Neural cell (in vitro differentiated cells): ENCODE data around the gene PROX1. TPM values are rescaled to one million over a fixed set of nuclear protein-coding genes. Genes with fewer than 3 reads are reported as not detected.

Source experiments
- H2AFZ ChIP-seq: fragments of 200-600, 300-800 bp; sonication (generic), shearing (Covaris generic); 2 replicates; pipeline ENCODE4 v1.6.0; 2014; ENCODE audit warnings: low read depth, mild to moderate bottlenecking, antibody characterized with exemption, low read length, moderate library complexity
- H3F3A ChIP-seq: fragments of 200-600 bp; shearing (Covaris generic); 2 replicates; pipeline ENCODE4 v1.6.1; 2016; ENCODE audit warnings: mild to moderate bottlenecking, moderate library complexity, mixed read lengths, antibody characterized with exemption, low read length; ENCODE audit not compliant: insufficient read depth, poor library complexity, severe bottlenecking
- H3K27ac ChIP-seq: fragments of 200-600, 300-800 bp; sonication (generic), shearing (Covaris generic); 2 replicates; pipeline ENCODE4 v1.5.1; 2014; ENCODE audit warnings: mild to moderate bottlenecking, low read length, moderate library complexity
- H3K27me3 ChIP-seq: fragments of 300-800, 200-600 bp; sonication (generic), shearing (Covaris generic); 2 replicates; pipeline ENCODE4 v1.6.0; 2014; ENCODE audit warnings: mild to moderate bottlenecking, low read depth, low read length, moderate library complexity; ENCODE audit not compliant: insufficient read depth
- H3K36me3 ChIP-seq: fragments of 300-800, 200-600 bp; sonication (generic), shearing (Covaris generic); 2 replicates; pipeline ENCODE4 v1.5.1; 2014; ENCODE audit warnings: mild to moderate bottlenecking, antibody characterized with exemption, low read length, moderate library complexity; ENCODE audit not compliant: insufficient read depth
- H3K4me2 ChIP-seq: fragments of 300-800, 200-600 bp; sonication (generic), shearing (Covaris generic); 2 replicates; pipeline ENCODE4 v1.6.0; 2014; ENCODE audit warnings: mild to moderate bottlenecking, low read length
- H3K4me3 ChIP-seq: fragments of 300-800, 200-600 bp; sonication (generic), shearing (Covaris generic); 2 replicates; pipeline ENCODE4 v1.5.1; 2014; ENCODE audit warnings: mild to moderate bottlenecking, low read length, moderate library complexity
- H3K79me2 ChIP-seq: fragments of 200-600 bp; shearing (Covaris generic); replicated peaks from 2 replicates; pipeline ENCODE4 v1.6.0; 2014; ENCODE audit warnings: mild to moderate bottlenecking, low read length, moderate library complexity; ENCODE audit not compliant: insufficient read depth
- H3K9ac ChIP-seq: fragments of 300-800, 200-600 bp; sonication (generic), shearing (Covaris generic); 2 replicates; pipeline ENCODE4 v1.6.1; 2016; ENCODE audit warnings: mild to moderate bottlenecking, low read length, mixed read lengths
- H3K9me2 ChIP-seq: fragments of 200-600 bp; shearing (Covaris generic); 2 replicates; pipeline ENCODE4 v1.6.1; 2016; ENCODE audit warnings: mild to moderate bottlenecking, low read length, mixed read lengths; ENCODE audit not compliant: insufficient read depth
- H3K9me3 ChIP-seq: fragments of 200-600, 300-800 bp; sonication (generic), shearing (Covaris generic); 2 replicates; pipeline ENCODE4 v1.6.1; 2016; ENCODE audit warnings: mild to moderate bottlenecking, mixed run types, low read length, moderate library complexity, mixed read lengths
- H4K20me1 ChIP-seq: fragments of 200-600 bp; shearing (Covaris generic); 2 replicates; pipeline ENCODE4 v1.6.1; 2016; ENCODE audit warnings: mild to moderate bottlenecking, mixed run types; ENCODE audit not compliant: insufficient read depth
- EP300 ChIP-seq: fragments of 450-650 bp; conservative IDR thresholded peaks from 2 replicates; pipeline ENCODE4 v1.6.1; 2014; ENCODE audit warnings: antibody characterized with exemption, mild to moderate bottlenecking, moderate library complexity; ENCODE audit not compliant: poor library complexity, severe bottlenecking
- EZH2 ChIP-seq: fragments of 200-600, 300-800 bp; shearing (Covaris generic), sonication (generic); IDR thresholded peaks from 2 replicates; pipeline ENCODE4 v1.6.1; 2014; ENCODE audit warnings: antibody characterized with exemption, low read length, borderline replicate concordance, mild to moderate bottlenecking; ENCODE audit not compliant: insufficient read depth, poor library complexity, severe bottlenecking
- MXI1 ChIP-seq: fragments of 450-650 bp; conservative IDR thresholded peaks from 2 replicates; pipeline ENCODE4 v1.6.1; 2014; ENCODE audit warnings: antibody characterized with exemption, mild to moderate bottlenecking; ENCODE audit not compliant: poor library complexity, severe bottlenecking
- POLR2AphosphoS5 ChIP-seq: IDR thresholded peaks from 2 replicates; pipeline ENCODE4 v1.6.1; 2012
- RAD21 ChIP-seq: fragments of 450-650 bp; conservative IDR thresholded peaks from 2 replicates; pipeline ENCODE4 v1.6.1; 2014; ENCODE audit warnings: antibody characterized with exemption, mild to moderate bottlenecking, moderate library complexity
- SMC3 ChIP-seq: fragments of 450-650 bp; conservative IDR thresholded peaks from 2 replicates; pipeline ENCODE4 v1.6.1; 2014; ENCODE audit warnings: antibody characterized with exemption, mild to moderate bottlenecking, moderate library complexity; ENCODE audit not compliant: poor library complexity
- TAF1 ChIP-seq: IDR thresholded peaks from 2 replicates; pipeline ENCODE4 v1.6.1; 2012; ENCODE audit warnings: low read depth
- polyA plus RNA-seq: library from polyadenylated mRNA; depleted of rRNA; stranded (reverse); fragments of >200 nt; gene quantifications from 2 replicates; pipeline ENCODE4 v1.2.3, GENCODE V29; 2014
- TF ChIP-seq, protein P1 (sequence below): IDR thresholded peaks from 2 replicates; pipeline ENCODE4 v1.6.1; 2012; ENCODE audit warnings: borderline replicate concordance
- TF ChIP-seq, protein P2 (sequence below): fragments of 450-650 bp; IDR thresholded peaks from 2 replicates; pipeline ENCODE4 v1.5.1; 2014; ENCODE audit warnings: antibody characterized with exemption, mild to moderate bottlenecking, moderate library complexity; ENCODE audit not compliant: poor library complexity, severe bottlenecking

PROX1 gene
- polyA plus RNA-seq, 1 donor from 2014 or later: 1.0 TPM

GRCh38 chr1:213972141-213972540 lies 15.6 kb upstream of the PROX1 start:
- H3K36me3 ChIP-seq: no peaks in the 10 kb centered on the region
- no peaks in the 10 kb centered on the region for H3F3A ChIP-seq
- no peak overlapping the region for H3K4me2 ChIP-seq
- TF ChIP-seq POLR2AphosphoS5: no peak
- TF ChIP-seq RAD21: no peak
- TF ChIP-seq EZH2: no peak
- TF ChIP-seq, protein P1, sequence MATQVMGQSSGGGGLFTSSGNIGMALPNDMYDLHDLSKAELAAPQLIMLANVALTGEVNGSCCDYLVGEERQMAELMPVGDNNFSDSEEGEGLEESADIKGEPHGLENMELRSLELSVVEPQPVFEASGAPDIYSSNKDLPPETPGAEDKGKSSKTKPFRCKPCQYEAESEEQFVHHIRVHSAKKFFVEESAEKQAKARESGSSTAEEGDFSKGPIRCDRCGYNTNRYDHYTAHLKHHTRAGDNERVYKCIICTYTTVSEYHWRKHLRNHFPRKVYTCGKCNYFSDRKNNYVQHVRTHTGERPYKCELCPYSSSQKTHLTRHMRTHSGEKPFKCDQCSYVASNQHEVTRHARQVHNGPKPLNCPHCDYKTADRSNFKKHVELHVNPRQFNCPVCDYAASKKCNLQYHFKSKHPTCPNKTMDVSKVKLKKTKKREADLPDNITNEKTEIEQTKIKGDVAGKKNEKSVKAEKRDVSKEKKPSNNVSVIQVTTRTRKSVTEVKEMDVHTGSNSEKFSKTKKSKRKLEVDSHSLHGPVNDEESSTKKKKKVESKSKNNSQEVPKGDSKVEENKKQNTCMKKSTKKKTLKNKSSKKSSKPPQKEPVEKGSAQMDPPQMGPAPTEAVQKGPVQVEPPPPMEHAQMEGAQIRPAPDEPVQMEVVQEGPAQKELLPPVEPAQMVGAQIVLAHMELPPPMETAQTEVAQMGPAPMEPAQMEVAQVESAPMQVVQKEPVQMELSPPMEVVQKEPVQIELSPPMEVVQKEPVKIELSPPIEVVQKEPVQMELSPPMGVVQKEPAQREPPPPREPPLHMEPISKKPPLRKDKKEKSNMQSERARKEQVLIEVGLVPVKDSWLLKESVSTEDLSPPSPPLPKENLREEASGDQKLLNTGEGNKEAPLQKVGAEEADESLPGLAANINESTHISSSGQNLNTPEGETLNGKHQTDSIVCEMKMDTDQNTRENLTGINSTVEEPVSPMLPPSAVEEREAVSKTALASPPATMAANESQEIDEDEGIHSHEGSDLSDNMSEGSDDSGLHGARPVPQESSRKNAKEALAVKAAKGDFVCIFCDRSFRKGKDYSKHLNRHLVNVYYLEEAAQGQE: no peak
- TF ChIP-seq SMC3: no peak
- TF ChIP-seq, protein P2, sequence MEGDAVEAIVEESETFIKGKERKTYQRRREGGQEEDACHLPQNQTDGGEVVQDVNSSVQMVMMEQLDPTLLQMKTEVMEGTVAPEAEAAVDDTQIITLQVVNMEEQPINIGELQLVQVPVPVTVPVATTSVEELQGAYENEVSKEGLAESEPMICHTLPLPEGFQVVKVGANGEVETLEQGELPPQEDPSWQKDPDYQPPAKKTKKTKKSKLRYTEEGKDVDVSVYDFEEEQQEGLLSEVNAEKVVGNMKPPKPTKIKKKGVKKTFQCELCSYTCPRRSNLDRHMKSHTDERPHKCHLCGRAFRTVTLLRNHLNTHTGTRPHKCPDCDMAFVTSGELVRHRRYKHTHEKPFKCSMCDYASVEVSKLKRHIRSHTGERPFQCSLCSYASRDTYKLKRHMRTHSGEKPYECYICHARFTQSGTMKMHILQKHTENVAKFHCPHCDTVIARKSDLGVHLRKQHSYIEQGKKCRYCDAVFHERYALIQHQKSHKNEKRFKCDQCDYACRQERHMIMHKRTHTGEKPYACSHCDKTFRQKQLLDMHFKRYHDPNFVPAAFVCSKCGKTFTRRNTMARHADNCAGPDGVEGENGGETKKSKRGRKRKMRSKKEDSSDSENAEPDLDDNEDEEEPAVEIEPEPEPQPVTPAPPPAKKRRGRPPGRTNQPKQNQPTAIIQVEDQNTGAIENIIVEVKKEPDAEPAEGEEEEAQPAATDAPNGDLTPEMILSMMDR: no peak
- no peak for TF ChIP-seq MXI1
- TF ChIP-seq TAF1: no peak
- no peak for TF ChIP-seq EP300
- no peaks in the 10 kb centered on the region for H3K9me2 ChIP-seq
- no peak overlapping the region for H3K4me3 ChIP-seq
- no peak overlapping the region for H2AFZ ChIP-seq
- no peaks in the 10 kb centered on the region for H3K79me2 ChIP-seq
- no peak overlapping the region for H3K9ac ChIP-seq
- H3K27me3 ChIP-seq: peaks cover 17% of the 10 kb centered on the region
- no peak overlapping the region for H3K27ac ChIP-seq
- no peaks in the 10 kb centered on the region for H3K9me3 ChIP-seq
- H4K20me1 ChIP-seq: no peaks in the 10 kb centered on the region

- no peak for TF ChIP-seq SMC3
- TF ChIP-seq RAD21: no peak
- no peak for TF ChIP-seq POLR2AphosphoS5
- TF ChIP-seq EZH2: no peak
- no peak for TF ChIP-seq MXI1
- no peak for TF ChIP-seq EP300
- no peak for TF ChIP-seq TAF1
- TF ChIP-seq, protein P1: no peak
- H3K9ac ChIP-seq: no peak overlapping the region
- no peaks in the 10 kb centered on the region for H3K9me3 ChIP-seq
- H4K20me1 ChIP-seq: no peaks in the 10 kb centered on the region
- no peaks in the 10 kb centered on the region for H3K79me2 ChIP-seq
- no peaks in the 10 kb centered on the region for H3K9me2 ChIP-seq
- H3K27ac ChIP-seq: no peak overlapping the region
- no peaks in the 10 kb centered on the region for H3K36me3 ChIP-seq
- H2AFZ ChIP-seq: no peak overlapping the region
- no peak overlapping the region for H3K4me3 ChIP-seq
- no peaks in the 10 kb centered on the region for H3F3A ChIP-seq
- peaks cover 27% of the 10 kb centered on the region for H3K27me3 ChIP-seq
- H3K4me2 ChIP-seq: no peak overlapping the region
Observed at GRCh38 chr1:213973129-213973528, 14.6 kb upstream of the PROX1 start.
